GM19043 (cell line): ENCODE results near the gene WAPL.
A peak's percentile ranks its signal among the peaks of the same experiment; 100 is the strongest.
"Not testable (repeated sequence)": the region's sequence is repeated elsewhere in the genome, so short reads cannot be mapped to it uniquely, and the experiment has no call there.

Experiments
- ATAC-seq: cut with Tn5 transposase; IDR thresholded peaks from one replicate; pipeline ENCODE4 v1.9.1; 2021; ENCODE audit warnings: low read depth; ENCODE audit not compliant: unreplicated experiment

WAPL gene

DNA sequence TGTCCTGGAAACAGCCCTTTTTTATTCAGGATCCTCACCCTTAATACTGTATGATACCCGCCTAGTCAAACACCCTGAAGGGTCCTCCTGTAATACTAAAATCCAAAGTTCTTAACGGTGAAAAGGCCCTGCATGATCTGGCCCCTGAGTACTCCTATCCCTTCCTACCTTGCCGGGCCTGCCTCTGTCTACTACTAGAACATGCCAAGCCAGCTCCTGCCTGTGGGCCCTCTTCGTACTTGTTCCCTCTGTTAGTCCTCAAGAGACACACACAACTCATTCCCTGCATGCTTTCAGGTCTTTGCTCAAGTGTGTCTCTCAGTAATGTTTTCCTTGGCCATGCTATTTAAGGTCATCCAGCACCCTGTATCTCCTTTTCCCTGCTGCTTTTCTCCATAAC lies 5.0 kb upstream of the WAPL start:
- no peak for ATAC-seq

GRCh38 chr10:86525713-86526112 lies 4.1 kb upstream of the WAPL start:
- not testable (repeated sequence) for ATAC-seq

GRCh38 chr10:86524225-86524962 lies 2.8 kb upstream of the WAPL start:
- ATAC-seq, result no peak

DNA sequence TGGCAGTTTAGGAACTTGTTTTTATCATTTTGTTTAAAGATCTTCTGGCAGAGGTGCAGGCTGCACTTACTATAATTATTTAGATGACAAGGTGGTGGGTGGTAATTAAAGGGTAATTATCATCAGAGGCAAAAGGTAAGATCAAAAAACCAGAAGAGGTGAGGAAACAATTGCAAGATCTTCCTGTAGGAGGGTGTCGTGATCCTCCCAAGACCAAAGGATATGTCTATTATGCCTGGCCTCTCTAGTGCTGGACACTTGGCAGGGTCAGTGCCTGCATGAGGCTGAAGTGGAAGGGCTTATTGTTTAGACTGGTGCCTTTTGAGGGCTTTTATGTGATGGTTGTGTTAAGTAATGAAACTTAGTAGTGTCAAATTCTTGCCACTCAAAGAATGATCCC lies 1.8 kb upstream of the WAPL start:
- no peak for ATAC-seq

GRCh38 chr10:86522510-86522855 lies 891 bp upstream of the WAPL start:
- ATAC-seq, result no peak

- ATAC-seq, result peak; percentile 7
Observed at GRCh38 chr10:86520871-86521677, 518 bp downstream of the WAPL start.

- ATAC-seq, result no peak
Observed at GRCh38 chr10:86518781-86519180, 2.8 kb downstream of the WAPL start.

DNA sequence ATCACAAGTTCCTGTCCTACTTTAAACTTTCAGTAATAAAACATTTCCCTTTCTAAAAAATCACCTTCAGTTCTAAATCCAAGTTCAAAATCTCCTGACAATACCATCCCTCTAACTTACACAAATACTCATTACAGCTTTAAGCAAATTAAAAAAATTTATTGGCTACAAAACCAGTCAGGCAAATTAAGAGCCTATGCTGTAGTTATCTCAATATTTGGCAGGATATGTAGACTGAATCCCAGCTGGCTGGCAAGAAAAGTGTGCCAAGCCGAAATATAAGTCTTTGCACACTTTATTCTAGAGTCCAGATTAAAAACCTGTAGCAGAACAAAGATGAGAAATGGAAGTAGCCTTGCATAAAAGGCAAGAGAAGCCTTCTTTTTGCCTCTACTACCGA lies 9.5 kb downstream of the WAPL start:
- ATAC-seq, result no peak

- no peak for ATAC-seq
Observed at GRCh38 chr10:86511027-86511865, 10.3 kb downstream of the WAPL start.

- ATAC-seq, result no peak
Observed at GRCh38 chr10:86509145-86509544, 12.4 kb downstream of the WAPL start.

- ATAC-seq, result no peak
Observed at GRCh38 chr10:86508217-86508616, 13.4 kb downstream of the WAPL start.

- ATAC-seq, result no peak
Observed at GRCh38 chr10:86506499-86506898, 15.1 kb downstream of the WAPL start.

GRCh38 chr10:86506062-86506461 lies 15.5 kb downstream of the WAPL start:
- no peak for ATAC-seq

- ATAC-seq, result no peak
Observed at GRCh38 chr10:86504510-86504909, 17.1 kb downstream of the WAPL start.

DNA sequence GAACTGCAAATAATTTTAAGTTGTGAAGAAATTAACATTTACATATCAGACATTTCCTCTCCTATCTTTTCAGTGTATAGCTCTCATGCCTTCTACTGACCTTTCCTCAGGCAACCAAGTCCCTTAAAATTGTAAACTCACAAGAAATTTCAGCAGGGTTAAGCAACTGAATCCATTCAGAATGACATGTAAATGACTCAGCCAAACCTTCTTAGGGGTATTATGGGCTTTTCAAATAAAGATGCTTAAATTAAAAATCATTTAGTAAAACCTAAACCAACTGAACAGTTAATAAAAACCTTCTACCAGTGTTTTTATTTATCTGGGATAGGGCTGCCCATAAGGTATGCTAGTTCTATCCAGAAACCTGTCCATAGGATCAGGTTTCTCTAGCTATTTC lies 20.7 kb downstream of the WAPL start:
- ATAC-seq, result no peak

DNA sequence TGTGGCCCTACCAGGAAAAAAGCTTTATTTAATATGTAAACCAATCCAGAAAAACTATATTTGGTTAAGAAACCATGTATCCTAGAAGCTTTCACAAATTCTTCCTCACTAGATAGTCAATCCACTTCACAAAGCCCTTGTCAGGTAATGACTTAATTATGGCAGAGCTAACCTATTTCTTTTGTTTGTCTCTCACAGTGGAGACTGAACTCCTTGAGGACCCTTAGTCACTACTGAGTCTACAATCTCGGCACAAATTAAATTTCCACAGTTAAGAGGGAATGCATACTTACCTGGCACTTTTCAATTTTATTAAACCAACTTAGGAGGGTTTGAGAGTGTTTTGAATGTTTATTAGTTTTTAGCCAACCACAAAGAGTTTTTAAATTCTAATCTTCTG lies 23.0 kb downstream of the WAPL start:
- no peak for ATAC-seq

GRCh38 chr10:86497621-86498020 lies 24.0 kb downstream of the WAPL start:
- no peak for ATAC-seq

DNA sequence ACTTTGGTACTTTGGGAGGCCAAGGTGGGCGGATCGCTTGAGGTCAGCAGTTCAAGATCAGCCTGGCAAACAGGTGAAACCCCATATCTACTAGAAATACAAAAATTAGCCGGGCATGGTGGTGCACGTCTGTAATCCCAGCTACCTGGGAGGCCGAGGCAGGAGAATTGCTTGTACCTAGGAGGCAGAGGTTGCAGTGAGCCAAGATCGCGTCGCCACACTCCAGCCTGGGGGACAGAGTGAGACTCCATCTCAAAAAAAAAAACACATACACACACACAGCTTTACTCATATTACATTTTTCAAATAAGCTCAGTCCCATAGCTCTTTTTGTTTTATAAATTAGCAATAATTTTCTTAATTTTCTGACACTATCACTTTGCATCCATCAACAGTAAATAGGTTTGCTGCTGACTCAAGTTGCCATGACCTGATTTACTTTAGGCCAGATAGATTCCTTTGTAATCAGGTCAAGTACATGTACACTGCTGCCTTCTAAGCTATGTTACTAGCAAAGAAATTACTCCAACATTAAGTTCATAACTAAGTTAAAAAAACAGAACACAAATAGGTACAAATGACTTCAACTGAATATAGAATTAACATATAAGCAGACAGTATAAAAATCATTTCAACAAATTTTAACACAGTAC lies 31.5 kb downstream of the WAPL start:
- no peak for ATAC-seq

- no peak for ATAC-seq
Observed at GRCh38 chr10:86489071-86489810, 32.4 kb downstream of the WAPL start.

GRCh38 chr10:86486856-86487255 lies 34.7 kb downstream of the WAPL start:
- peak; percentile 57 for ATAC-seq
